HepG2 (cell line): ENCODE measurements around the gene UBE2Q1. TPM values are rescaled to one million over a fixed set of nuclear protein-coding genes. Genes with fewer than 3 reads are reported as not detected.

Source experiments
- ATAC-seq: fragments of 200-7000 bp; cut with Tn5 transposase; 3 replicates; pipeline ENCODE4 v1.9.1; 2020; ENCODE audit warnings: mild to moderate bottlenecking, moderate library complexity
- BruUV-seq: library from RNA; stranded (reverse); fragments of 400-500 nt; replicated peaks from 2 replicates; lab custom pipeline; 2021; lab: Mats Ljungman, UMichigan
- CTCF ChIA-PET: fragments of 300-600 bp; formaldehyde crosslinking; extraction: SDS; loops from one replicate; lab custom pipeline; 2021; ENCODE audit warnings: low total read pairs, inconsistent platforms, low intra/inter-chr PET ratio; lab: Yijun Ruan, JAX
- POLR2A ChIA-PET: fragments of 350-600 bp; sonication (Branson Sonifier 250); formaldehyde crosslinking; loops from one replicate; lab custom pipeline; 2020; ENCODE audit warnings: antibody characterized with exemption, inconsistent platforms; lab: Yijun Ruan, JAX
- DNase-seq: peaks from one replicate; pipeline ENCODE4 v3.0.0-alpha.2; 2015; ENCODE audit warnings: low spot score
- FAIRE-seq: peaks from 3 replicates; lab custom pipeline; 2011; peaks lifted over from hg19 to GRCh38; lab: Jason Lieb, UNC
- H2AFZ ChIP-seq: one replicate; pipeline ENCODE4 v1.6.1; 2011; ENCODE audit warnings: low read length, inconsistent platforms
- H3K27ac ChIP-seq: fragments of 300-600 bp; 3 replicates; pipeline ENCODE4 v1.8.0; 2011; ENCODE audit warnings: mixed run types, mild to moderate bottlenecking, mixed read lengths, low read length, inconsistent platforms; ENCODE audit not compliant: insufficient read depth; ENCODE audit errors: extremely low read length
- H3K27me3 ChIP-seq, 2 experiments: fragments of 200-600 bp in 1 of 2; 2 replicates in 1 of 2; 3 replicates in 1 of 2; pipeline versions ENCODE4 v1.6.0 to v1.8.0; 2011; ENCODE audit warnings: low read length in 2 of 2, mild to moderate bottlenecking in 2 of 2, moderate library complexity in 2 of 2, inconsistent platforms in 1 of 2; ENCODE audit not compliant: insufficient read depth in 2 of 2, control insufficient read depth in 1 of 2
- H3K36me3 ChIP-seq, 2 experiments: fragments of 200-600 bp in 1 of 2; replicated peaks in 1 of 2; 2 replicates in 1 of 2; 3 replicates in 1 of 2; pipeline versions ENCODE4 v1.5.1 to v1.8.0; 2011; ENCODE audit warnings: low read length in 2 of 2, inconsistent platforms in 1 of 2; ENCODE audit not compliant: insufficient read depth in 2 of 2, control insufficient read depth in 1 of 2
- H3K4me1 ChIP-seq: 2 replicates; pipeline ENCODE4 v1.5.1; 2012; ENCODE audit warnings: low read length, inconsistent platforms; ENCODE audit not compliant: insufficient read depth
- H3K4me2 ChIP-seq: 2 replicates; pipeline ENCODE4 v1.6.0; 2011; ENCODE audit warnings: low read depth, low read length, inconsistent platforms
- H3K4me3 ChIP-seq, 3 experiments: fragments of 200-600 bp in 1 of 3; sonication (generic), shearing (Covaris generic) in 1 of 3; replicated peaks in 1 of 3; 2 replicates each; pipeline ENCODE4 v1.5.1; 2011 to 2016; ENCODE audit warnings: low read length in 3 of 3, inconsistent platforms in 2 of 3, low read depth in 2 of 3, mild to moderate bottlenecking in 2 of 3, control low read depth in 1 of 3, mixed read lengths in 1 of 3; ENCODE audit not compliant: insufficient read depth in 1 of 3
- H3K79me2 ChIP-seq: one replicate; pipeline ENCODE4 v1.6.1; 2011; ENCODE audit warnings: low read length, inconsistent platforms; ENCODE audit not compliant: insufficient read depth
- H3K9ac ChIP-seq: 2 replicates; pipeline ENCODE4 v1.6.0; 2011; ENCODE audit warnings: mild to moderate bottlenecking, low read depth, low read length, inconsistent platforms; ENCODE audit not compliant: insufficient read depth
- H3K9me3 ChIP-seq: 2 replicates; pipeline ENCODE4 v1.5.1; 2012; ENCODE audit warnings: mild to moderate bottlenecking, low read length
- H4K20me1 ChIP-seq: 2 replicates; pipeline ENCODE4 v1.6.0; 2011; ENCODE audit warnings: inconsistent platforms, mild to moderate bottlenecking, low read length, moderate library complexity; ENCODE audit not compliant: insufficient read depth
- ARNT2 ChIP-seq: sonication (generic); formaldehyde crosslinking; IDR thresholded peaks from 2 replicates; pipeline ENCODE4 v1.8.0; 2022; ENCODE audit warnings: mild to moderate bottlenecking, low read depth, missing genetic modification reagents, moderate library complexity
- PRDM10 ChIP-seq: sonication (generic); formaldehyde crosslinking; IDR thresholded peaks from 2 replicates; pipeline ENCODE4 v1.4.0; 2020; ENCODE audit warnings: low read depth, missing genetic modification reagents
- RBFOX2 ChIP-seq: fragments of 200-400 bp; formaldehyde crosslinking; IDR thresholded peaks from 2 replicates; pipeline ENCODE4 v1.6.1; 2017; ENCODE audit warnings: low read depth, mild to moderate bottlenecking, low read length
- SNAI1 ChIP-seq: sonication (generic); formaldehyde crosslinking; IDR thresholded peaks from 2 replicates; pipeline ENCODE4 v1.5.0; 2020; ENCODE audit warnings: mild to moderate bottlenecking, missing genetic modification reagents, borderline replicate concordance
- ZBTB10 ChIP-seq: sonication (generic); formaldehyde crosslinking; IDR thresholded peaks from 2 replicates; pipeline ENCODE4 v1.4.0; 2020; ENCODE audit warnings: missing genetic modification reagents, borderline replicate concordance
- ZNF704 ChIP-seq: sonication (generic); formaldehyde crosslinking; IDR thresholded peaks from 2 replicates; pipeline ENCODE4 v1.8.1; 2023; ENCODE audit warnings: mild to moderate bottlenecking, inconsistent platforms, moderate library complexity, missing genetic modification reagents, borderline replicate concordance
- WGBS: methylation state at CpG from one replicate; pipeline ENCODE4 v1.1.6; 2017; ENCODE audit warnings: low lambda C conversion rate; 5-methylcytosine and 5-hydroxymethylcytosine counted together
- in situ Hi-C: cut with HindIII; loops from 2 replicates; pipeline ENCODE4 v1.10.0; 2017; ENCODE audit warnings: low pct_unique_long_range_greater_than_20kb; ENCODE audit not compliant: extremely low pct_ligation_motif_present
- intact Hi-C: fragments of 100-400 bp; cut with micrococcal nuclease; formaldehyde crosslinking; loops from one replicate; pipeline ENCODE4 v1.10.0; 2022; ENCODE audit not compliant: unreplicated experiment
- polyA plus RNA-seq, 8 experiments: library from polyadenylated mRNA; depleted of rRNA in 3 of 8; stranded (reverse) in 7 of 8; unstranded in 1 of 8; fragments of >200 nt; fragmentation: Illumina TruSeq in 4 of 8; extraction: Trizol in 4 of 8; gene quantifications; 2 replicates each; pipeline versions ENCODE4 v1.2.1 to v1.2.3, GENCODE V29; 2011 to 2016; ENCODE audit warnings: low read depth in 4 of 8, missing spikeins in 1 of 8, mixed read lengths in 1 of 8; ENCODE audit not compliant: insufficient read depth in 1 of 8
- total RNA-seq, 5 experiments: library from RNA; depleted of rRNA; stranded (reverse); fragments of >200 nt; fragmentation: Illumina TruSeq; extraction: Trizol; gene quantifications; 2 replicates each; pipeline ENCODE4 v1.2.3, GENCODE V29; 2016; ENCODE audit warnings: low read depth in 1 of 5
- TF ChIP-seq, protein P1 (sequence below): sonication (generic); formaldehyde crosslinking; conservative IDR thresholded peaks from 2 replicates; pipeline ENCODE4 v1.4.0; 2020; ENCODE audit warnings: mild to moderate bottlenecking, missing genetic modification reagents, moderate library complexity

Gene UBE2Q1
- total and polyA plus RNA-seq, 2 of the 13 experiments (the other 11 are each of a cell fraction or from before 2014, with no cell fraction given): 11.7 to 41.7 TPM

- TF ChIP-seq PRDM10: no peak
Measured at GRCh38 chr1:154571244-154571963, 12.9 kb upstream of the UBE2Q1 start (continued).

GRCh38 chr1:154568157-154568815 lies 9.8 kb upstream of the UBE2Q1 start:
- no peak overlapping the region for H3K27ac ChIP-seq
- in situ Hi-C loops: loop anchor here (10.0 kb wide), 2 partner anchors 197 to 307 kb away; partner anchors contain the start of gene KCNN3
- peak overlapping the region; percentile 49 for H3K4me2 ChIP-seq
- CTCF ChIA-PET: no interaction called here
- H2AFZ ChIP-seq: no peak overlapping the region
- H3K79me2 ChIP-seq: no peaks in the 10 kb centered on the region
- no peaks in the 10 kb centered on the region for H3K4me1 ChIP-seq
- H3K27me3 ChIP-seq: peaks cover 3 to 22% of the 10 kb centered on the region in 2 experiments; a peak in 3 of 5 replicates
- FAIRE-seq (no peak), ATAC-seq (no peak), DNase-seq (no peak)
- H4K20me1 ChIP-seq: peaks cover 5% of the 10 kb centered on the region; the same call in 1 of the 2 replicates
- WGBS: 32% methylated on average over 16 of the region's 17 CpGs
- POLR2A ChIA-PET: interaction anchor here (0.7 to 1.5 kb wide), 4 partner anchors 9 to 23 kb away, joined by 3 to 6 read pairs (median 3); no protein-coding TSS in a partner anchor
- H3K36me3 ChIP-seq: no peaks in the 10 kb centered on the region
- H3K9ac ChIP-seq: no peak overlapping the region
- H3K4me3 ChIP-seq: peak overlapping the region in 1 of 3 experiments; percentile 47; a peak in 2 of 6 replicates
- no TSS peak for BruUV-seq
- H3K9me3 ChIP-seq: no peaks in the 10 kb centered on the region
- intact Hi-C loops: no loop called here
- TF ChIP-seq SNAI1 (CRISPR knock-in tag) (no peak), ZNF704 (CRISPR knock-in tag) (0 out of 2 replicates have a peak, but pooled peaks have one; percentile 9), ARNT2 (CRISPR knock-in tag) (no peak), RBFOX2 (no peak), ZBTB10 (CRISPR knock-in tag) (no peak)
- TF ChIP-seq, protein P1, sequence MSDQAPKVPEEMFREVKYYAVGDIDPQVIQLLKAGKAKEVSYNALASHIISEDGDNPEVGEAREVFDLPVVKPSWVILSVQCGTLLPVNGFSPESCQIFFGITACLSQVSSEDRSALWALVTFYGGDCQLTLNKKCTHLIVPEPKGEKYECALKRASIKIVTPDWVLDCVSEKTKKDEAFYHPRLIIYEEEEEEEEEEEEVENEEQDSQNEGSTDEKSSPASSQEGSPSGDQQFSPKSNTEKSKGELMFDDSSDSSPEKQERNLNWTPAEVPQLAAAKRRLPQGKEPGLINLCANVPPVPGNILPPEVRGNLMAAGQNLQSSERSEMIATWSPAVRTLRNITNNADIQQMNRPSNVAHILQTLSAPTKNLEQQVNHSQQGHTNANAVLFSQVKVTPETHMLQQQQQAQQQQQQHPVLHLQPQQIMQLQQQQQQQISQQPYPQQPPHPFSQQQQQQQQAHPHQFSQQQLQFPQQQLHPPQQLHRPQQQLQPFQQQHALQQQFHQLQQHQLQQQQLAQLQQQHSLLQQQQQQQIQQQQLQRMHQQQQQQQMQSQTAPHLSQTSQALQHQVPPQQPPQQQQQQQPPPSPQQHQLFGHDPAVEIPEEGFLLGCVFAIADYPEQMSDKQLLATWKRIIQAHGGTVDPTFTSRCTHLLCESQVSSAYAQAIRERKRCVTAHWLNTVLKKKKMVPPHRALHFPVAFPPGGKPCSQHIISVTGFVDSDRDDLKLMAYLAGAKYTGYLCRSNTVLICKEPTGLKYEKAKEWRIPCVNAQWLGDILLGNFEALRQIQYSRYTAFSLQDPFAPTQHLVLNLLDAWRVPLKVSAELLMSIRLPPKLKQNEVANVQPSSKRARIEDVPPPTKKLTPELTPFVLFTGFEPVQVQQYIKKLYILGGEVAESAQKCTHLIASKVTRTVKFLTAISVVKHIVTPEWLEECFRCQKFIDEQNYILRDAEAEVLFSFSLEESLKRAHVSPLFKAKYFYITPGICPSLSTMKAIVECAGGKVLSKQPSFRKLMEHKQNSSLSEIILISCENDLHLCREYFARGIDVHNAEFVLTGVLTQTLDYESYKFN (CRISPR knock-in tag): no peak
